Prostate gland (tissue), 2 donors: ENCODE data around the gene GRIA3. TPM values are rescaled to one million over a fixed set of nuclear protein-coding genes. Genes with fewer than 3 reads are reported as not detected.
"Not testable (repeated sequence)": the region's sequence is repeated elsewhere in the genome, so short reads cannot be mapped to it uniquely, and the experiment has no call there.

Source experiments
- DNase-seq: peaks from one replicate; pipeline ENCODE4 v3.0.0-alpha.2; 2019; ENCODE audit warnings: low spot score
- H3K27ac ChIP-seq, 2 donors: fragments of 200-600 bp; sonication (generic); 2 replicates each; pipeline ENCODE4 v1.5.1; 2017 to 2019
- H3K27me3 ChIP-seq: fragments of 200-600 bp; sonication (generic); replicated peaks from 2 replicates; pipeline ENCODE4 v1.5.1; 2019; ENCODE audit not compliant: insufficient read depth
- H3K36me3 ChIP-seq, 2 donors: fragments of 200-600 bp; sonication (generic); 1 replicate in 1 of 2; 2 replicates in 1 of 2; pipeline versions ENCODE4 v1.5.1 to v1.8.1; 2017 to 2019
- H3K4me1 ChIP-seq: fragments of 200-600 bp; sonication (generic); replicated peaks from 2 replicates; pipeline ENCODE4 v1.5.1; 2019
- H3K4me3 ChIP-seq, 2 donors: fragments of 200-600 bp; sonication (generic); 2 replicates each; pipeline ENCODE4 v1.5.1; 2017 to 2019
- H3K9me3 ChIP-seq: fragments of 200-600 bp; sonication (generic); 2 replicates; pipeline ENCODE4 v1.5.1; 2017
- POLR2A ChIP-seq: fragments of 450-650 bp; IDR thresholded peaks from one replicate; pipeline ENCODE4 v1.6.1; 2016; ENCODE audit warnings: antibody characterized with exemption, mild to moderate bottlenecking
- POLR2AphosphoS5 ChIP-seq: sonication (generic); formaldehyde crosslinking; IDR thresholded peaks from one replicate; pipeline ENCODE4 v1.6.1; 2017; ENCODE audit warnings: antibody characterized with exemption
- WGBS: methylation state at CpG from one replicate; pipeline ENCODE4 v1.1.5; 2018; 5-methylcytosine and 5-hydroxymethylcytosine counted together
- intact Hi-C: fragments of 100-400 bp; cut with DNase I; formaldehyde crosslinking; loops from one replicate; pipeline ENCODE4 v1.14.2; 2022
- total RNA-seq, 2 donors: library from RNA; depleted of rRNA; stranded (reverse); fragments of >200 nt; gene quantifications; one replicate each; pipeline ENCODE4 v1.1.0, GENCODE V29; 2016
- TF ChIP-seq, protein P1 (sequence below), 4 experiments: fragments of 200-600 bp in 2 of 4; fragments of 450-650 bp in 2 of 4; sonication (generic) in 2 of 4; IDR thresholded peaks; 1 replicate in 3 of 4; 2 replicates in 1 of 4; pipeline ENCODE4 v1.5.1; 2016 to 2019; ENCODE audit warnings: antibody characterized with exemption in 4 of 4, mild to moderate bottlenecking in 2 of 4, moderate library complexity in 2 of 4

GRIA3 gene
- total RNA-seq, 2 donors from 2014 or later, result 1.1 to 1.6 TPM

DNA sequence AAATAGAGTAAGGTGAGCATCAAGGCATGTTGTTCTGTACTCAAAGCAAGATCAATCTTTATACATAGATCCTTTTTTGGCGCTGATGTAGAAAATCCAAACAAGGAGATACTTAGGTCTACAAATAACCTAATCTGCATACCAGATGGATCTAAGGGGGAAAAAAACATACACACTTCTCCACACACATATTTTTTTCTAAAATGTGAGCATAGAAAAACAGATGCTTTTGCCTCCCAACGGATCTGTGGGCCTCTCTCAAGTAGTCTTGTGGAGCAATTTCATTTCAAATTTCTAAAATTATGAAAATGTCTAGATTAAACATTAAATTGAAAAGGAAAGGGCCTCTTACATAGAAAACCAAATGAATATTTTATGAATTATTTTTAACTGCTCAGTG lies 166.1 kb downstream of the GRIA3 start:
- intact Hi-C loops, result no loop called here
- Histone ChIP-seq H3K4me1 (no peaks in the 10 kb centered on the region), H3K27ac (no peak overlapping the region), H3K36me3 (no peaks in the 10 kb centered on the region), H3K4me3 (no peak overlapping the region), H3K9me3 (no peaks in the 10 kb centered on the region), H3K27me3 (no peaks in the 10 kb centered on the region)
- 76% methylated on average over 2 of the region's 2 CpGs for WGBS
- no peak for DNase-seq
- TF ChIP-seq, protein P1, sequence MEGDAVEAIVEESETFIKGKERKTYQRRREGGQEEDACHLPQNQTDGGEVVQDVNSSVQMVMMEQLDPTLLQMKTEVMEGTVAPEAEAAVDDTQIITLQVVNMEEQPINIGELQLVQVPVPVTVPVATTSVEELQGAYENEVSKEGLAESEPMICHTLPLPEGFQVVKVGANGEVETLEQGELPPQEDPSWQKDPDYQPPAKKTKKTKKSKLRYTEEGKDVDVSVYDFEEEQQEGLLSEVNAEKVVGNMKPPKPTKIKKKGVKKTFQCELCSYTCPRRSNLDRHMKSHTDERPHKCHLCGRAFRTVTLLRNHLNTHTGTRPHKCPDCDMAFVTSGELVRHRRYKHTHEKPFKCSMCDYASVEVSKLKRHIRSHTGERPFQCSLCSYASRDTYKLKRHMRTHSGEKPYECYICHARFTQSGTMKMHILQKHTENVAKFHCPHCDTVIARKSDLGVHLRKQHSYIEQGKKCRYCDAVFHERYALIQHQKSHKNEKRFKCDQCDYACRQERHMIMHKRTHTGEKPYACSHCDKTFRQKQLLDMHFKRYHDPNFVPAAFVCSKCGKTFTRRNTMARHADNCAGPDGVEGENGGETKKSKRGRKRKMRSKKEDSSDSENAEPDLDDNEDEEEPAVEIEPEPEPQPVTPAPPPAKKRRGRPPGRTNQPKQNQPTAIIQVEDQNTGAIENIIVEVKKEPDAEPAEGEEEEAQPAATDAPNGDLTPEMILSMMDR (IDR thresholded peaks at IDR 0.05), result no peak
- TF ChIP-seq POLR2AphosphoS5 (no peak), POLR2A (no peak)

DNA sequence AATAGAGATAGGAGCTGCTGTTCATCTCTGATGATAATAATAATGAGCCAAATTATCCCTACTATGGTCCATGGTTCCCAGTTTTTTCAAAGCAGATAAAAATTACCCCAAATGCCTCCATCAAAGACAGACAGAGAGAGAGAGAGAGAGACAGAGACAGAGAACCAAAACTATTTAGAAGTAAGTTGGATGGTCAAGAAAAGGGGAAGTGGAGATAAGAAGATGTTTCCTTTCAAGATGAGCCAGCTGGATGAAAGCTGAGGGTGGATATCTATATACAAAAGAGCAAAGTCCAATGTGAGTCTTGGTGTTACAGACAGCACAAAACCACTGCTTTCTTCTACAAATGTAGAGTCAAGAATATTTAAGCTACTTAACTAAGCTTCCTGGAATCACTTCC lies 173.9 kb downstream of the GRIA3 start:
- intact Hi-C loops, result no loop called here
- DNase-seq, result no peak
- Histone ChIP-seq H3K27ac (no peak overlapping the region), H3K9me3 (no peaks in the 10 kb centered on the region), H3K4me1 (no peaks in the 10 kb centered on the region), H3K4me3 (no peak overlapping the region), H3K27me3 (no peaks in the 10 kb centered on the region), H3K36me3 (no peaks in the 10 kb centered on the region)
- TF ChIP-seq, protein P1 (IDR thresholded peaks at IDR 0.05), result no peak
- no peak for TF ChIP-seq POLR2A

DNA sequence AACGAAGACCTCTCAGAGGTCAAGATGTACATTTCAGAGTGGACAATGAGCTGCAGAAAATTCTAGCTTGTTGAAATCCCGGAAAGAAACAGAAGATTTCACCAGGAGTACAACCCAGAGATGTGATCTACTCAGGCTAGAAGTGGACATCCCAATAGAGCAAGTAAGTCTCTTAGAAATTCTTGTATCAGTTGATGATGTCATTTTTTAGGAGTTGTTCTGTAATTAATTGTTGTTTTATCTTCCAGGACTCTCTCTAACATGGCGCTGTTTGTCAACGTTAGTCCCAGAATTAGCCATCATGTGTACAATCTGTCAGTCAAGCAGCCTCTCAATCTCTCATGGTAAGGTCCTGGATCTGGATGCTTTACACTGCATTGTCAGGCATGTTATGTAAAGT lies 174.4 kb downstream of the GRIA3 start:
- TF ChIP-seq POLR2AphosphoS5, result no peak
- TF ChIP-seq POLR2A, result no peak
- TF ChIP-seq, protein P1 (IDR thresholded peaks at IDR 0.05), result no peak
- Histone ChIP-seq H3K9me3 (no peaks in the 10 kb centered on the region), H3K27ac (no peak overlapping the region), H3K36me3 (no peaks in the 10 kb centered on the region), H3K4me1 (no peaks in the 10 kb centered on the region), H3K27me3 (no peaks in the 10 kb centered on the region), H3K4me3 (no peak overlapping the region)
- intact Hi-C loops, result no loop called here
- no peak for DNase-seq
- WGBS, result 90% methylated on average over 4 of the region's 4 CpGs

DNA sequence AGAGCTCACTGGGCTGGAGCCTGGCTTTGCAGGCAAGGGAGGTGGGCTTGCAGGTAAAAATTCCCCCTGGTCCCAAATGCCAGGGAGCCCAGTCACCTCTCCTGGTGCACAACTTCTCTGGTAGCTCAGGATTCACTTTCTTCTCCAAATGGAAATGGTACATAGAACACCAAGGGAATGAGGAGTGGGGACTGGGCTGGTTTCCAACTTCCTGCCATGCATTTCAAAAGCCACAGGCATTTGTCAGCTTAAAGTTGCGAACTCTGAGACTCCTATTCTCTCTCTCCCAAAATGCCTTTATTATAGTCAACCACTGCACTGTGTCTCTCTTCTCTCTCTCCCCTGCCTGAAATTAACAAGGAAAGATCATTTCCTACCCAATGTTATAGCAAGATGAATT lies 177.3 kb downstream of the GRIA3 start:
- WGBS, result 75% methylated on average over 1 of the region's 1 CpG
- TF ChIP-seq, protein P1 (IDR thresholded peaks at IDR 0.05), result no peak
- TF ChIP-seq POLR2AphosphoS5, result no peak
- no peak for TF ChIP-seq POLR2A
- intact Hi-C loops, result no loop called here
- Histone ChIP-seq H3K9me3 (no peaks in the 10 kb centered on the region), H3K27me3 (no peaks in the 10 kb centered on the region), H3K36me3 (no peaks in the 10 kb centered on the region), H3K4me3 (no peak overlapping the region), H3K4me1 (no peaks in the 10 kb centered on the region), H3K27ac (no peak overlapping the region)
- DNase-seq, result no peak

DNA sequence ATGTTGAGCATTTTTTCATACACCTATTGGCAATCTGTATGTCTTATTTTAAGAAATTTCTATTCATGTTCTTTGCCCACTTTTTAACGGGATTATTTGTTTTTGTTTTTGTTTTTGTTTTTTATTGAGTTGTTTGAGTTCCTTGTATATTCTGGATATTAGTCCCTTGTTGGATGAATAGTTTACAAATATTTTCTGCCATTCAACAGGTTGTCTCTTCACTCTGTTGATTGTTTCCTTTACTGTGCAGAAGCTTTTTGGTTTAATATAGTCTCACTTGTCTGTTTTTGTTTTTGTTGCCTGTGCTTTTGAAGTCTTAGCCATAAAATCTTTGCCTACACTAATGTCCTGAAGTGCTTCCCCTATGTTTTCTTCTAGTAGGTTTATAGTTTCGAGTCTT lies 202.1 kb downstream of the GRIA3 start:
- DNase-seq, H3K36me3 ChIP-seq, H3K27me3 ChIP-seq, H3K4me1 ChIP-seq, intact Hi-C loops, H3K9me3 ChIP-seq, H3K27ac ChIP-seq, H3K4me3 ChIP-seq: not testable (repeated sequence)
- 89% methylated on average over 2 of the region's 2 CpGs for WGBS
